Measurements from ENCODE around the gene POP5.

DNA sequence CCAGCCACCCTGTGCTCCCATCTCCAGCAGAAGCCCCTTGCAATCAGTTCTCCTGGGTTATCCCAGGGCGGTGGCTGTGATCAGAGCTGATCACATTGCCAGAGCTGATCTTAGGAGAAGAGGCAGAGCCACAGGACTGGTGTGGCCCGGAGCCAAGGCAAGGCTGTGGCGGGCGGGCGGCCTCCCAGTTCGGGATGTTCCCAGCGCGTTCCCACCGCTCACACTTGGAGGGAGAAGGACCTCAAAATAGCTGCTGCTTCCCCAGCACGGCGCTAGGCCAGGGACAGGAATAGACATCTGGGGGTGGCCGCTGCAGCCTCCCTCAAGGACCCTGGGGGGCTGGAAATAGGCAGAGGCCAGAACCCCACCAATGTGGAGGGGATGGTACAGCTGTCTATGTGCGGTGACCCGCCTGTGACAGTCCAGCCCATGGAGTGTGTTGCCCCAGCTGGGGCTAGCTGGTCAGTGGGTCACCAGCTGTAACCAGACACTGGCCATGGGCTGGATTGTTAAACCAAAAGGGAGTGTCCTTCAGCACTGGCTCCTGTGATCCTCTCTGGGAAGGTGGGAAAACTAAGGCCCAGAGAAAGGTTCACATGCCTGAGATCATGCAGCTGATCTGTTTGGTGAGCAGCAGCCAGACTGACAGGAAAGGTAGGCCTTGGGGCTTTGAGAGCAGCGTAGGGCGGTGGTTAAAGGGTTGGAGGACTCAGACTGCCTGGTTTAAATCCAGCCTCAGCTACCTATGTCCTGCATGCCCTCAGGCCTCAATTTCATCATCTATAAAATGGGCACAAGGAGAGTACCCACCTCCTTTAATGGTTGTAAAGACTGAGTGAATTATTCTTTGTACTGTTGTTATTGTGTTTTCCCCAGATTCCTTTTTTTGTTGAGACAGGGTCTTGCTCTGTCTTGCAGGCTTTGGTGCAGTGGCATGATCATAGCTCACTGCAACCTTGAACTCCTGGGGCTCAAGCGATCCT is 8.0 kb upstream of the POP5 start:
- no peak for TF ChIP-seq CTCF (IDR thresholded peaks at IDR 0.05; ENCODE audit: insufficient read depth, low read length, poor library complexity, severe bottlenecking)
- no peak for TF ChIP-seq EZH2phosphoT487 (conservative IDR thresholded peaks at IDR 0.05; ENCODE audit: low read length)

Measured in SU-DHL-6 (cell line).